ENCODE data around the gene NF2. TPM values are rescaled to one million over a fixed set of nuclear protein-coding genes. Genes with fewer than 3 reads are reported as not detected.

The NF2 gene
- total RNA-seq, 1 donor from 2014 or later, result 140 TPM

GRCh38 chr22:29663180-29663821 is 59.9 kb downstream of the NF2 start:
- no peak for DNase-seq (ENCODE audit: low read depth)
- no peak overlapping the region for H3K4me3 ChIP-seq (ENCODE audit: low read depth, low read length)
- no peak for TF ChIP-seq CTCF (conservative IDR thresholded peaks at IDR 0.05; ENCODE audit: low read depth, low read length)

GRCh38 chr22:29665486-29665885 is 62.1 kb downstream of the NF2 start:
- TF ChIP-seq CTCF (conservative IDR thresholded peaks at IDR 0.05; ENCODE audit: low read depth, low read length), result no peak
- H3K4me3 ChIP-seq (ENCODE audit: low read depth, low read length), result no peak overlapping the region
- DNase-seq (ENCODE audit: low read depth), result no peak

- no peak overlapping the region for H3K4me3 ChIP-seq (ENCODE audit: low read depth, low read length)
- TF ChIP-seq CTCF (conservative IDR thresholded peaks at IDR 0.05; ENCODE audit: low read depth, low read length), result no peak
- DNase-seq (ENCODE audit: low read depth), result no peak
Observed at GRCh38 chr22:29668673-29669072, 65.2 kb downstream of the NF2 start.

- DNase-seq (ENCODE audit: low read depth), result no peak
- no peak for TF ChIP-seq CTCF (conservative IDR thresholded peaks at IDR 0.05; ENCODE audit: low read depth, low read length)
- H3K4me3 ChIP-seq (ENCODE audit: low read depth, low read length), result no peak overlapping the region
Observed at GRCh38 chr22:29670626-29671025, 67.2 kb downstream of the NF2 start.

GRCh38 chr22:29673361-29674066 is 70.1 kb downstream of the NF2 start:
- TF ChIP-seq CTCF (conservative IDR thresholded peaks at IDR 0.05; ENCODE audit: low read depth, low read length), result no peak
- DNase-seq (ENCODE audit: low read depth), result no peak
- no peak overlapping the region for H3K4me3 ChIP-seq (ENCODE audit: low read depth, low read length)

GRCh38 chr22:29674121-29674520 is 70.7 kb downstream of the NF2 start:
- H3K4me3 ChIP-seq (ENCODE audit: low read depth, low read length), result no peak overlapping the region
- DNase-seq (ENCODE audit: low read depth), result no peak
- no peak for TF ChIP-seq CTCF (conservative IDR thresholded peaks at IDR 0.05; ENCODE audit: low read depth, low read length)

- no peak overlapping the region for H3K4me3 ChIP-seq (ENCODE audit: low read depth, low read length)
- no peak for TF ChIP-seq CTCF (conservative IDR thresholded peaks at IDR 0.05; ENCODE audit: low read depth, low read length)
Observed at GRCh38 chr22:29679316-29679715, 75.9 kb downstream of the NF2 start.

More at GRCh38 chr22:29679316-29679715, 75.9 kb downstream of the NF2 start:
- DNase-seq (ENCODE audit: low read depth), result no peak
